Panc1 (cell line): ENCODE results near the gene GALNTL6. TPM values are rescaled to one million over a fixed set of nuclear protein-coding genes. Genes with fewer than 3 reads are reported as not detected.

ENCODE experiments used
- ATAC-seq: fragments of 200-7000 bp; cut with Tn5 transposase; 2 replicates; pipeline ENCODE4 v1.9.1; 2020; ENCODE audit warnings: mild to moderate bottlenecking, moderate library complexity
- BruUV-seq: library from RNA; stranded (reverse); fragments of 400-500 nt; replicated peaks from 2 replicates; lab custom pipeline; 2021; lab: Mats Ljungman, UMichigan
- CTCF ChIA-PET: fragments of 300-600 bp; sonication (Branson Sonifier 250); formaldehyde crosslinking; loops from one replicate; lab custom pipeline; 2022; ENCODE audit warnings: antibody characterized with exemption; lab: Charles Lee
- POLR2A ChIA-PET: fragments of 300-600 bp; sonication (Branson Sonifier 250); formaldehyde crosslinking; loops from one replicate; lab custom pipeline; 2022; ENCODE audit warnings: antibody characterized with exemption; lab: Charles Lee
- DNase-seq: peaks from one replicate; pipeline ENCODE4 v3.0.0-alpha.2; 2010; ENCODE audit warnings: low read depth, low spot score
- H3K27ac ChIP-seq: 2 replicates; pipeline ENCODE4 v1.5.1; 2011; ENCODE audit warnings: mild to moderate bottlenecking, low read length, inconsistent platforms
- H3K27me3 ChIP-seq: fragments of 200-500 bp; sonication (Bioruptor generic); 2 replicates; pipeline ENCODE4 v1.6.0; 2014; ENCODE audit warnings: low read length, inconsistent platforms; ENCODE audit not compliant: control insufficient read depth, insufficient read depth
- H3K36me3 ChIP-seq: fragments of 200-500 bp; sonication (Bioruptor generic); 2 replicates; pipeline ENCODE4 v1.5.1; 2014; ENCODE audit warnings: inconsistent platforms, mild to moderate bottlenecking, low read length, moderate library complexity; ENCODE audit not compliant: control insufficient read depth, insufficient read depth
- H3K4me1 ChIP-seq: 2 replicates; pipeline ENCODE4 v1.5.1; 2011; ENCODE audit warnings: inconsistent platforms, mild to moderate bottlenecking, low read length, moderate library complexity; ENCODE audit not compliant: control insufficient read depth, insufficient read depth
- H3K4me3 ChIP-seq, 2 experiments: 2 replicates each; pipeline ENCODE4 v1.5.1; 2011 to 2012; ENCODE audit warnings: low read depth in 2 of 2, low read length in 2 of 2, mild to moderate bottlenecking in 2 of 2, inconsistent platforms in 1 of 2, moderate library complexity in 1 of 2
- H3K9me3 ChIP-seq: fragments of 200-500 bp; sonication (Bioruptor generic); 2 replicates; pipeline ENCODE4 v1.5.1; 2014; ENCODE audit warnings: low read depth, mild to moderate bottlenecking, inconsistent platforms, low read length, moderate library complexity; ENCODE audit not compliant: control insufficient read depth, insufficient read depth
- POLR2AphosphoS5 ChIP-seq: IDR thresholded peaks from 2 replicates; pipeline ENCODE4 v1.6.1; 2012; ENCODE audit warnings: mild to moderate bottlenecking, low read depth, low read length, moderate library complexity
- SIN3A ChIP-seq: IDR thresholded peaks from 2 replicates; pipeline ENCODE4 v1.6.1; 2012; ENCODE audit warnings: low read depth, mild to moderate bottlenecking, low read length, moderate library complexity, borderline replicate concordance; ENCODE audit not compliant: insufficient read depth
- TCF7L2 ChIP-seq: IDR thresholded peaks from 2 replicates; pipeline ENCODE4 v1.6.1; 2011; ENCODE audit warnings: mild to moderate bottlenecking, low read depth, low read length, inconsistent platforms
- in situ Hi-C: cut with HindIII; loops from 2 replicates; pipeline ENCODE4 v1.10.0; 2016; ENCODE audit warnings: low sequenced_read_pairs, low pct_unique_long_range_greater_than_20kb
- intact Hi-C: fragments of 100-400 bp; cut with micrococcal nuclease; formaldehyde crosslinking; loops from one replicate; pipeline ENCODE4 v1.10.0; 2022; ENCODE audit not compliant: unreplicated experiment
- total RNA-seq: library from RNA; stranded (reverse); gene quantifications from one replicate; pipeline ENCODE4 v1.2.1, GENCODE V29; 2021; ENCODE audit not compliant: unreplicated experiment
- TF ChIP-seq, protein P1 (sequence below), 2 experiments: IDR thresholded peaks; 2 replicates each; pipeline ENCODE4 v1.6.1; 2011 to 2012; ENCODE audit warnings: low read depth in 2 of 2, control low read depth in 1 of 2, low read length in 1 of 2, mild to moderate bottlenecking in 1 of 2, moderate library complexity in 1 of 2; ENCODE audit not compliant: insufficient read depth in 1 of 2
- TF ChIP-seq, protein P2 (sequence below): fragments of 450-650 bp; IDR thresholded peaks from 2 replicates; pipeline ENCODE4 v1.5.1; 2017; ENCODE audit warnings: mild to moderate bottlenecking

The GALNTL6 gene
- total RNA-seq, 1 experiment from 2014 or later = not detected

DNA sequence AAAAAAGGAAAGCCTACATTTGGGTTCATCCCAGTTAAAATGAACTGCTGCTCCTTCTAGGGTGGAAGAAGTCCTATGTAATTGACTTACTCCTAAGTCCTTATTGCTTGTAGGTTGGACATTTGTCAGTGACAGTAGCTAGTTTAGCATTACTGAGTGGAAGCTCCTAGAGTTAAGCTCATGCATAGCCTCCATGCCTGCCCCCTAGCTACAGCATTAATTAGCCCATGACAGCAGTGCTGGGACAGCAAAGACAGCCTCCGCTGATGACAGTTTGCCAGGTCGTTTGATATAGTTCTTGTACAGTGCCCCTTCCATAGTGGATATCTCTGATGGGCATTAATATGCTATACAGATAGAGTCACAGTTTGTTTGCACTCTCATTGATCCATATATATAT lies 18.7 kb upstream of the GALNTL6 start:
- Histone ChIP-seq H3K9me3 (no peaks in the 10 kb centered on the region), H3K36me3 (no peaks in the 10 kb centered on the region), H3K27ac (no peak overlapping the region), H3K4me3 (no peak overlapping the region), H3K4me1 (no peaks in the 10 kb centered on the region), H3K27me3 (no peaks in the 10 kb centered on the region)
- DNase-seq (no peak), ATAC-seq (no peak)
- in situ Hi-C loops = no loop called here
- no TSS peak for BruUV-seq
- intact Hi-C loops = no loop called here
- POLR2A ChIA-PET = no interaction called here
- no peak for TF ChIP-seq TCF7L2
- TF ChIP-seq, protein P1, sequence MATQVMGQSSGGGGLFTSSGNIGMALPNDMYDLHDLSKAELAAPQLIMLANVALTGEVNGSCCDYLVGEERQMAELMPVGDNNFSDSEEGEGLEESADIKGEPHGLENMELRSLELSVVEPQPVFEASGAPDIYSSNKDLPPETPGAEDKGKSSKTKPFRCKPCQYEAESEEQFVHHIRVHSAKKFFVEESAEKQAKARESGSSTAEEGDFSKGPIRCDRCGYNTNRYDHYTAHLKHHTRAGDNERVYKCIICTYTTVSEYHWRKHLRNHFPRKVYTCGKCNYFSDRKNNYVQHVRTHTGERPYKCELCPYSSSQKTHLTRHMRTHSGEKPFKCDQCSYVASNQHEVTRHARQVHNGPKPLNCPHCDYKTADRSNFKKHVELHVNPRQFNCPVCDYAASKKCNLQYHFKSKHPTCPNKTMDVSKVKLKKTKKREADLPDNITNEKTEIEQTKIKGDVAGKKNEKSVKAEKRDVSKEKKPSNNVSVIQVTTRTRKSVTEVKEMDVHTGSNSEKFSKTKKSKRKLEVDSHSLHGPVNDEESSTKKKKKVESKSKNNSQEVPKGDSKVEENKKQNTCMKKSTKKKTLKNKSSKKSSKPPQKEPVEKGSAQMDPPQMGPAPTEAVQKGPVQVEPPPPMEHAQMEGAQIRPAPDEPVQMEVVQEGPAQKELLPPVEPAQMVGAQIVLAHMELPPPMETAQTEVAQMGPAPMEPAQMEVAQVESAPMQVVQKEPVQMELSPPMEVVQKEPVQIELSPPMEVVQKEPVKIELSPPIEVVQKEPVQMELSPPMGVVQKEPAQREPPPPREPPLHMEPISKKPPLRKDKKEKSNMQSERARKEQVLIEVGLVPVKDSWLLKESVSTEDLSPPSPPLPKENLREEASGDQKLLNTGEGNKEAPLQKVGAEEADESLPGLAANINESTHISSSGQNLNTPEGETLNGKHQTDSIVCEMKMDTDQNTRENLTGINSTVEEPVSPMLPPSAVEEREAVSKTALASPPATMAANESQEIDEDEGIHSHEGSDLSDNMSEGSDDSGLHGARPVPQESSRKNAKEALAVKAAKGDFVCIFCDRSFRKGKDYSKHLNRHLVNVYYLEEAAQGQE (IDR thresholded peaks at IDR 0.05; ENCODE audit: insufficient read depth in 1 of 2, low read depth in 2 of 2, low read length in 1 of 2) = no peak
- TF ChIP-seq SIN3A = no peak
- TF ChIP-seq, protein P2, sequence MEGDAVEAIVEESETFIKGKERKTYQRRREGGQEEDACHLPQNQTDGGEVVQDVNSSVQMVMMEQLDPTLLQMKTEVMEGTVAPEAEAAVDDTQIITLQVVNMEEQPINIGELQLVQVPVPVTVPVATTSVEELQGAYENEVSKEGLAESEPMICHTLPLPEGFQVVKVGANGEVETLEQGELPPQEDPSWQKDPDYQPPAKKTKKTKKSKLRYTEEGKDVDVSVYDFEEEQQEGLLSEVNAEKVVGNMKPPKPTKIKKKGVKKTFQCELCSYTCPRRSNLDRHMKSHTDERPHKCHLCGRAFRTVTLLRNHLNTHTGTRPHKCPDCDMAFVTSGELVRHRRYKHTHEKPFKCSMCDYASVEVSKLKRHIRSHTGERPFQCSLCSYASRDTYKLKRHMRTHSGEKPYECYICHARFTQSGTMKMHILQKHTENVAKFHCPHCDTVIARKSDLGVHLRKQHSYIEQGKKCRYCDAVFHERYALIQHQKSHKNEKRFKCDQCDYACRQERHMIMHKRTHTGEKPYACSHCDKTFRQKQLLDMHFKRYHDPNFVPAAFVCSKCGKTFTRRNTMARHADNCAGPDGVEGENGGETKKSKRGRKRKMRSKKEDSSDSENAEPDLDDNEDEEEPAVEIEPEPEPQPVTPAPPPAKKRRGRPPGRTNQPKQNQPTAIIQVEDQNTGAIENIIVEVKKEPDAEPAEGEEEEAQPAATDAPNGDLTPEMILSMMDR = no peak
- TF ChIP-seq POLR2AphosphoS5 = no peak
- CTCF ChIA-PET = no interaction called here

DNA sequence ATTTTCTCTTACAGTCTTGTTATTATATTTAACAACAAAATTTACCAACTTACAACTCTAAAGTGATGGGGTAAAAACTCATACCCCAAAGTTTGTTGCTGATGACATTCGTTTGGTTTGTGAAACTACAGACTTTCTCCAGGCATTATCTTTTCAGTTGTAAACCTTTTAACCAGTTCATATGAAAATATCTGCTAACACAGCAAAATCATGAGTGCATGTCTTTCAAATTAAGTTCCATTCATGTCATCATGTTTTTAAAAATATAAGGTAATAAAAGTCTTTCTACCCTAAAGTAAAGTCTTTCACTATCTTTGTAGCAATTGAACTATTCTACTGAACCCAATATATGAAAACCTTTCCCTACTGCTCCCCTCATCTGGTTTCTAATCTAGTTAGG lies 3.4 kb upstream of the GALNTL6 start:
- DNase-seq = no peak
- H3K27ac ChIP-seq = no peak overlapping the region
- CTCF ChIA-PET = no interaction called here
- H3K36me3 ChIP-seq = no peaks in the 10 kb centered on the region
- H3K4me3 ChIP-seq = no peak overlapping the region
- no peaks in the 10 kb centered on the region for H3K9me3 ChIP-seq
- H3K4me1 ChIP-seq = no peaks in the 10 kb centered on the region
- no peaks in the 10 kb centered on the region for H3K27me3 ChIP-seq
- no TSS peak for BruUV-seq
- TF ChIP-seq, protein P2 = no peak
- TF ChIP-seq POLR2AphosphoS5 (no peak), TCF7L2 (no peak), SIN3A (no peak)
- TF ChIP-seq, protein P1 (IDR thresholded peaks at IDR 0.05; ENCODE audit: insufficient read depth in 1 of 2, low read depth in 2 of 2, low read length in 1 of 2) = no peak
- no peak for ATAC-seq
- POLR2A ChIA-PET = no interaction called here
- in situ Hi-C loops (no loop called here), intact Hi-C loops (no loop called here)
